Liver (tissue), 2 donors: ENCODE results near the gene ADCY7.

ENCODE experiments used
- CTCF ChIP-seq: fragments of 150-350 bp; IDR thresholded peaks from 2 replicates; pipeline ENCODE4 v1.5.1; 2017; ENCODE audit warnings: improper control_type of control experiment, low read depth, low read length; ENCODE audit not compliant: missing input control
- ZBTB33 ChIP-seq: IDR thresholded peaks from 2 replicates; pipeline ENCODE4 v1.6.1; 2016; ENCODE audit warnings: antibody characterized with exemption
- TF ChIP-seq, protein P1 (sequence below): IDR thresholded peaks from 2 replicates; pipeline ENCODE4 v1.6.1; 2016; ENCODE audit warnings: antibody characterized with exemption
- donor health status: healthy.

- TF ChIP-seq, protein P1, sequence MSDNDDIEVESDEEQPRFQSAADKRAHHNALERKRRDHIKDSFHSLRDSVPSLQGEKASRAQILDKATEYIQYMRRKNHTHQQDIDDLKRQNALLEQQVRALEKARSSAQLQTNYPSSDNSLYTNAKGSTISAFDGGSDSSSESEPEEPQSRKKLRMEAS: no peak
- TF ChIP-seq CTCF (no peak), ZBTB33 (no peak)
Observed at GRCh38 chr16:50272687-50273381, 6.5 kb downstream of the ADCY7 start.
